GM23338 (cell line): ENCODE results near the gene TMEM63B. TPM values are rescaled to one million over a fixed set of nuclear protein-coding genes. Genes with fewer than 3 reads are reported as not detected.

Experiments used
- ATAC-seq: fragments of 200-7000 bp; cut with Tn5 transposase; 3 replicates; pipeline ENCODE4 v1.9.1; 2020
- DNase-seq: peaks from one replicate; pipeline ENCODE4 v3.0.0-alpha.2; 2015; ENCODE audit warnings: low spot score
- H2AFZ ChIP-seq: fragments of 200-600 bp; sonication (generic); 2 replicates; pipeline ENCODE4 v1.8.0; 2016; ENCODE audit warnings: antibody characterized with exemption, mild to moderate bottlenecking, moderate library complexity
- H3F3A ChIP-seq: fragments of 200-600 bp; sonication (generic); replicated peaks from 2 replicates; pipeline ENCODE4 v1.8.0; 2017; ENCODE audit warnings: antibody characterized with exemption, mixed run types, low read depth
- H3K27ac ChIP-seq: fragments of 200-600 bp; sonication (generic); 2 replicates; pipeline ENCODE4 v1.6.1; 2016; ENCODE audit warnings: low read depth
- H3K27me3 ChIP-seq: fragments of 200-600 bp; sonication (generic); 2 replicates; pipeline ENCODE4 v1.8.0; 2016; ENCODE audit warnings: mild to moderate bottlenecking, mixed run types, moderate library complexity; ENCODE audit not compliant: insufficient read depth
- H3K36me3 ChIP-seq: fragments of 200-600 bp; sonication (generic); 2 replicates; pipeline ENCODE4 v1.8.0; 2016; ENCODE audit warnings: mild to moderate bottlenecking; ENCODE audit not compliant: insufficient read depth
- H3K4me1 ChIP-seq: fragments of 200-600 bp; sonication (generic); 2 replicates; pipeline ENCODE4 v1.8.0; 2016; ENCODE audit warnings: mild to moderate bottlenecking, moderate library complexity; ENCODE audit not compliant: insufficient read depth
- H3K4me2 ChIP-seq: fragments of 200-600 bp; sonication (generic); 2 replicates; pipeline ENCODE4 v1.7.1; 2017; ENCODE audit warnings: mixed run types
- H3K4me3 ChIP-seq: fragments of 200-600 bp; sonication (generic); 2 replicates; pipeline ENCODE4 v1.6.1; 2016; ENCODE audit warnings: mixed run types
- H3K79me2 ChIP-seq: fragments of 200-600 bp; sonication (generic); replicated peaks from 2 replicates; pipeline ENCODE4 v1.8.0; 2017; ENCODE audit warnings: mild to moderate bottlenecking; ENCODE audit not compliant: insufficient read depth
- H3K9me2 ChIP-seq: fragments of 200-600 bp; sonication (generic); 2 replicates; pipeline ENCODE4 v1.8.0; 2017; ENCODE audit not compliant: insufficient read depth
- H4K20me1 ChIP-seq: fragments of 200-600 bp; sonication (generic); replicated peaks from 2 replicates; pipeline ENCODE4 v1.8.0; 2017; ENCODE audit warnings: mild to moderate bottlenecking; ENCODE audit not compliant: insufficient read depth
- H3K27ac Mint-ChIP-seq: 2 replicates; pipeline ENCODE4 v1.8.0; 2020; ENCODE audit warnings: inconsistent platforms, mild to moderate bottlenecking, moderate library complexity, mixed read lengths
- H3K27me3 Mint-ChIP-seq: 3 replicates; pipeline ENCODE4 v1.8.0; 2022; ENCODE audit warnings: low read depth, mild to moderate bottlenecking, moderate library complexity, mixed read lengths, inconsistent platforms; ENCODE audit not compliant: insufficient read depth, poor library complexity
- H3K36me3 Mint-ChIP-seq: 3 replicates; pipeline ENCODE4 v1.8.0; 2021; ENCODE audit warnings: low read depth, mild to moderate bottlenecking, inconsistent platforms, moderate library complexity, mixed read lengths
- H3K4me1 Mint-ChIP-seq: 3 replicates; pipeline ENCODE4 v1.8.0; 2020; ENCODE audit warnings: mild to moderate bottlenecking, inconsistent platforms, mixed read lengths
- H3K4me3 Mint-ChIP-seq: 3 replicates; pipeline ENCODE4 v1.8.0; 2021; ENCODE audit warnings: moderate library complexity, mild to moderate bottlenecking, inconsistent platforms, mixed read lengths
- H3K9me3 Mint-ChIP-seq: 3 replicates; pipeline ENCODE4 v1.8.0; 2020; ENCODE audit warnings: moderate library complexity, mild to moderate bottlenecking, inconsistent platforms, mixed read lengths
- CREB1 ChIP-seq: fragments of 250-450 bp; sonication (Bioruptor Pico); IDR thresholded peaks from 2 replicates; pipeline ENCODE4 v1.5.0; 2020; ENCODE audit warnings: low read depth, mild to moderate bottlenecking, moderate library complexity
- CTCF ChIP-seq, 2 experiments: fragments of 200-600 bp in 1 of 2; sonication (generic) in 1 of 2; conservative IDR thresholded peaks; 2 replicates each; pipeline versions ENCODE4 v1.5.1 to v1.6.1; 2016 to 2017; ENCODE audit warnings: antibody characterized with exemption in 2 of 2, low read depth in 2 of 2, mild to moderate bottlenecking in 2 of 2, moderate library complexity in 1 of 2
- ETS1 ChIP-seq: IDR thresholded peaks from 2 replicates; pipeline ENCODE4 v1.6.1; 2016; ENCODE audit warnings: antibody characterized with exemption
- EZH2 ChIP-seq: fragments of 200-600 bp; sonication (generic); IDR thresholded peaks from one replicate; pipeline ENCODE4 v1.8.0; 2017; ENCODE audit warnings: antibody characterized with exemption, mild to moderate bottlenecking, low read depth; ENCODE audit not compliant: unreplicated experiment
- EZH2phosphoT487 ChIP-seq: fragments of 200-600 bp; sonication (generic); IDR thresholded peaks from one replicate; pipeline ENCODE4 v1.8.1; 2018; ENCODE audit warnings: antibody characterized with exemption; ENCODE audit not compliant: unreplicated experiment
- JUNB ChIP-seq: IDR thresholded peaks from one replicate; pipeline ENCODE4 v1.6.1; 2016; ENCODE audit warnings: antibody characterized with exemption; ENCODE audit not compliant: unreplicated experiment
- NANOG ChIP-seq: IDR thresholded peaks from 2 replicates; pipeline ENCODE4 v1.6.1; 2016; ENCODE audit warnings: antibody characterized with exemption, borderline replicate concordance
- POLR2AphosphoS5 ChIP-seq: IDR thresholded peaks from 2 replicates; pipeline ENCODE4 v1.6.1; 2016; ENCODE audit warnings: antibody characterized with exemption, low read depth
- STAT1 ChIP-seq: IDR thresholded peaks from one replicate; pipeline ENCODE4 v1.6.1; 2016; ENCODE audit warnings: antibody characterized with exemption; ENCODE audit not compliant: unreplicated experiment
- ZNF114 ChIP-seq: fragments of 250-450 bp; sonication (Bioruptor Pico); IDR thresholded peaks from 2 replicates; pipeline ENCODE4 v1.5.0; 2020; ENCODE audit warnings: mild to moderate bottlenecking, moderate library complexity
- ZNF331 ChIP-seq: fragments of 250-450 bp; sonication (Bioruptor Pico); IDR thresholded peaks from 2 replicates; pipeline ENCODE4 v1.5.0; 2020; ENCODE audit warnings: low read depth, mild to moderate bottlenecking, moderate library complexity
- polyA plus RNA-seq: library from polyadenylated mRNA; unstranded; fragments of >200 nt; fragmentation: Nextera tagmentation; extraction: Ambion mirVana; gene quantifications from 2 replicates; pipeline ENCODE4 v1.2.1, GENCODE V29; 2016
- total RNA-seq: library from RNA; depleted of rRNA; stranded (reverse); fragments of >200 nt; shearing (Covaris generic); gene quantifications from 2 replicates; pipeline ENCODE4 v1.2.3, GENCODE V29; 2014
- TF ChIP-seq, protein P1 (sequence below): IDR thresholded peaks from one replicate; pipeline ENCODE4 v1.6.1; 2018; ENCODE audit warnings: antibody characterized with exemption; ENCODE audit not compliant: unreplicated experiment
- TF ChIP-seq, protein P2 (sequence below): fragments of 250-450 bp; sonication (Bioruptor Pico); IDR thresholded peaks from 2 replicates; pipeline ENCODE4 v1.5.0; 2020; ENCODE audit warnings: mild to moderate bottlenecking, moderate library complexity

Gene TMEM63B
- total and polyA plus RNA-seq, 2 experiments from 2014 or later: 10.1 to 36.0 TPM

DNA sequence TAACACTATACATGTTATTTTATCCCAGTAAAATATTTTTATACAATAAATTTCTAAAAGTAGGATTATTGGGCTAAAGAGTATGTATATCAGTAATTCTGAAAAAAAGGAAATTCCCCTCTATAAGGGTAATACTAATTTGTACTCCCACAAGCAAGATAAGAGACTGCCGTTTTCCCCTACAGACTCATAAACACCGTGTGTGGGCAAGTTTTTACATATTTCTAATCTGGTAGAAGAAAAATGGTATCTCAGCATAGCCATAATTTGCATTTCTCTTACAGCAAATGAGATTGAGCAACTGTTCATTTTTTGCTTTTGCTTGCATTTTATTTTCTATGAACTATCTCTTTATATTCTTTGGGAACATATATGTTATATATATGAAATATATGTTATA, 63.4 kb downstream of the TMEM63B start:
- Histone ChIP-seq H3K27me3 (no peaks in the 10 kb centered on the region), H2AFZ (no peak overlapping the region), H3K36me3 (no peaks in the 10 kb centered on the region), H4K20me1 (no peaks in the 10 kb centered on the region), H3K4me1 (peaks cover 14% of the 10 kb centered on the region), H3K27ac (no peak overlapping the region), H3K79me2 (no peaks in the 10 kb centered on the region), H3F3A (0 out of 2 replicates have a peak, but pooled peaks cover 2% of the 10 kb centered on the region), H3K9me2 (no peaks in the 10 kb centered on the region), H3K4me3 (no peak overlapping the region), H3K4me2 (no peak overlapping the region)
- no peak for DNase-seq
- Mint-ChIP-seq H3K27me3 (peaks cover 26% of the 10 kb centered on the region), H3K27ac (no peak overlapping the region), H3K4me3 (no peak overlapping the region), H3K4me1 (peaks cover 19% of the 10 kb centered on the region), H3K9me3 (no peaks in the 10 kb centered on the region), H3K36me3 (no peaks in the 10 kb centered on the region)
- ATAC-seq: no peak
- no peak for TF ChIP-seq POLR2AphosphoS5
- no peak for TF ChIP-seq ZNF331 (CRISPR knock-in tag)
- no peak for TF ChIP-seq EZH2phosphoT487
- no peak for TF ChIP-seq JUNB
- TF ChIP-seq CTCF (conservative IDR thresholded peaks at IDR 0.05; ENCODE audit: low read depth in 2 of 2): no peak
- TF ChIP-seq, protein P1, sequence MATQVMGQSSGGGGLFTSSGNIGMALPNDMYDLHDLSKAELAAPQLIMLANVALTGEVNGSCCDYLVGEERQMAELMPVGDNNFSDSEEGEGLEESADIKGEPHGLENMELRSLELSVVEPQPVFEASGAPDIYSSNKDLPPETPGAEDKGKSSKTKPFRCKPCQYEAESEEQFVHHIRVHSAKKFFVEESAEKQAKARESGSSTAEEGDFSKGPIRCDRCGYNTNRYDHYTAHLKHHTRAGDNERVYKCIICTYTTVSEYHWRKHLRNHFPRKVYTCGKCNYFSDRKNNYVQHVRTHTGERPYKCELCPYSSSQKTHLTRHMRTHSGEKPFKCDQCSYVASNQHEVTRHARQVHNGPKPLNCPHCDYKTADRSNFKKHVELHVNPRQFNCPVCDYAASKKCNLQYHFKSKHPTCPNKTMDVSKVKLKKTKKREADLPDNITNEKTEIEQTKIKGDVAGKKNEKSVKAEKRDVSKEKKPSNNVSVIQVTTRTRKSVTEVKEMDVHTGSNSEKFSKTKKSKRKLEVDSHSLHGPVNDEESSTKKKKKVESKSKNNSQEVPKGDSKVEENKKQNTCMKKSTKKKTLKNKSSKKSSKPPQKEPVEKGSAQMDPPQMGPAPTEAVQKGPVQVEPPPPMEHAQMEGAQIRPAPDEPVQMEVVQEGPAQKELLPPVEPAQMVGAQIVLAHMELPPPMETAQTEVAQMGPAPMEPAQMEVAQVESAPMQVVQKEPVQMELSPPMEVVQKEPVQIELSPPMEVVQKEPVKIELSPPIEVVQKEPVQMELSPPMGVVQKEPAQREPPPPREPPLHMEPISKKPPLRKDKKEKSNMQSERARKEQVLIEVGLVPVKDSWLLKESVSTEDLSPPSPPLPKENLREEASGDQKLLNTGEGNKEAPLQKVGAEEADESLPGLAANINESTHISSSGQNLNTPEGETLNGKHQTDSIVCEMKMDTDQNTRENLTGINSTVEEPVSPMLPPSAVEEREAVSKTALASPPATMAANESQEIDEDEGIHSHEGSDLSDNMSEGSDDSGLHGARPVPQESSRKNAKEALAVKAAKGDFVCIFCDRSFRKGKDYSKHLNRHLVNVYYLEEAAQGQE: no peak
- no peak for TF ChIP-seq CREB1 (CRISPR knock-in tag)
- TF ChIP-seq NANOG: no peak
- no peak for TF ChIP-seq ETS1
- TF ChIP-seq, protein P2, sequence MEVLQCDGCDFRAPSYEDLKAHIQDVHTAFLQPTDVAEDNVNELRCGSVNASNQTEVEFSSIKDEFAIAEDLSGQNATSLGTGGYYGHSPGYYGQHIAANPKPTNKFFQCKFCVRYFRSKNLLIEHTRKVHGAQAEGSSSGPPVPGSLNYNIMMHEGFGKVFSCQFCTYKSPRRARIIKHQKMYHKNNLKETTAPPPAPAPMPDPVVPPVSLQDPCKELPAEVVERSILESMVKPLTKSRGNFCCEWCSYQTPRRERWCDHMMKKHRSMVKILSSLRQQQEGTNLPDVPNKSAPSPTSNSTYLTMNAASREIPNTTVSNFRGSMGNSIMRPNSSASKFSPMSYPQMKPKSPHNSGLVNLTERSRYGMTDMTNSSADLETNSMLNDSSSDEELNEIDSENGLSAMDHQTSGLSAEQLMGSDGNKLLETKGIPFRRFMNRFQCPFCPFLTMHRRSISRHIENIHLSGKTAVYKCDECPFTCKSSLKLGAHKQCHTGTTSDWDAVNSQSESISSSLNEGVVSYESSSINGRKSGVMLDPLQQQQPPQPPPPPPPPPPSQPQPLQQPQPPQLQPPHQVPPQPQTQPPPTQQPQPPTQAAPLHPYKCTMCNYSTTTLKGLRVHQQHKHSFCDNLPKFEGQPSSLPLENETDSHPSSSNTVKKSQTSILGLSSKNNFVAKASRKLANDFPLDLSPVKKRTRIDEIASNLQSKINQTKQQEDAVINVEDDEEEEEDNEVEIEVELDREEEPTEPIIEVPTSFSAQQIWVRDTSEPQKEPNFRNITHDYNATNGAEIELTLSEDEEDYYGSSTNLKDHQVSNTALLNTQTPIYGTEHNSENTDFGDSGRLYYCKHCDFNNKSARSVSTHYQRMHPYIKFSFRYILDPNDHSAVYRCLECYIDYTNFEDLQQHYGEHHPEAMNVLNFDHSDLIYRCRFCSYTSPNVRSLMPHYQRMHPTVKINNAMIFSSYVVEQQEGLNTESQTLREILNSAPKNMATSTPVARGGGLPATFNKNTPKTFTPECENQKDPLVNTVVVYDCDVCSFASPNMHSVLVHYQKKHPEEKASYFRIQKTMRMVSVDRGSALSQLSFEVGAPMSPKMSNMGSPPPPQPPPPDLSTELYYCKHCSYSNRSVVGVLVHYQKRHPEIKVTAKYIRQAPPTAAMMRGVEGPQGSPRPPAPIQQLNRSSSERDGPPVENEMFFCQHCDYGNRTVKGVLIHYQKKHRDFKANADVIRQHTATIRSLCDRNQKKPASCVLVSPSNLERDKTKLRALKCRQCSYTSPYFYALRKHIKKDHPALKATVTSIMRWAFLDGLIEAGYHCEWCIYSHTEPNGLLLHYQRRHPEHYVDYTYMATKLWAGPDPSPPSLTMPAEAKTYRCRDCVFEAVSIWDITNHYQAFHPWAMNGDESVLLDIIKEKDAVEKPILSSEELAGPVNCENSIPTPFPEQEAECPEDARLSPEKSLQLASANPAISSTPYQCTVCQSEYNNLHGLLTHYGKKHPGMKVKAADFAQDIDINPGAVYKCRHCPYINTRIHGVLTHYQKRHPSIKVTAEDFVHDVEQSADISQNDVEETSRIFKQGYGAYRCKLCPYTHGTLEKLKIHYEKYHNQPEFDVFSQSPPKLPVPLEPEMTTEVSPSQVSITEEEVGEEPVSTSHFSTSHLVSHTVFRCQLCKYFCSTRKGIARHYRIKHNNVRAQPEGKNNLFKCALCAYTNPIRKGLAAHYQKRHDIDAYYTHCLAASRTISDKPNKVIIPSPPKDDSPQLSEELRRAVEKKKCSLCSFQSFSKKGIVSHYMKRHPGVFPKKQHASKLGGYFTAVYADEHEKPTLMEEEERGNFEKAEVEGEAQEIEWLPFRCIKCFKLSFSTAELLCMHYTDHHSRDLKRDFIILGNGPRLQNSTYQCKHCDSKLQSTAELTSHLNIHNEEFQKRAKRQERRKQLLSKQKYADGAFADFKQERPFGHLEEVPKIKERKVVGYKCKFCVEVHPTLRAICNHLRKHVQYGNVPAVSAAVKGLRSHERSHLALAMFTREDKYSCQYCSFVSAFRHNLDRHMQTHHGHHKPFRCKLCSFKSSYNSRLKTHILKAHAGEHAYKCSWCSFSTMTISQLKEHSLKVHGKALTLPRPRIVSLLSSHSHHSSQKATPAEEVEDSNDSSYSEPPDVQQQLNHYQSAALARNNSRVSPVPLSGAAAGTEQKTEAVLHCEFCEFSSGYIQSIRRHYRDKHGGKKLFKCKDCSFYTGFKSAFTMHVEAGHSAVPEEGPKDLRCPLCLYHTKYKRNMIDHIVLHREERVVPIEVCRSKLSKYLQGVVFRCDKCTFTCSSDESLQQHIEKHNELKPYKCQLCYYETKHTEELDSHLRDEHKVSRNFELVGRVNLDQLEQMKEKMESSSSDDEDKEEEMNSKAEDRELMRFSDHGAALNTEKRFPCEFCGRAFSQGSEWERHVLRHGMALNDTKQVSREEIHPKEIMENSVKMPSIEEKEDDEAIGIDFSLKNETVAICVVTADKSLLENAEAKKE: no peak
- TF ChIP-seq EZH2: no peak
- no peak for TF ChIP-seq STAT1
- no peak for TF ChIP-seq ZNF114 (CRISPR knock-in tag)
